ENCODE results near the gene DR1. TPM values are rescaled to one million over a fixed set of nuclear protein-coding genes. Genes with fewer than 3 reads are reported as not detected.
"Not testable (repeated sequence)": the region's sequence is repeated elsewhere in the genome, so short reads cannot be mapped to it uniquely, and the experiment has no call there.

The DR1 gene
- total RNA-seq, 1 donor from 2014 or later, result 38.7 TPM

GRCh38 chr1:93362237-93362636 lies 16.5 kb downstream of the DR1 start:
- intact Hi-C loops (cut with DNase I), result no loop called here
- ATAC-seq, result no peak
- DNase-seq (ENCODE audit: low spot score), result no peak

- no peak for ATAC-seq
- DNase-seq (ENCODE audit: low spot score), result no peak
- intact Hi-C loops (cut with DNase I), result no loop called here
Observed at GRCh38 chr1:93365813-93366212, 20.1 kb downstream of the DR1 start.

GRCh38 chr1:93369734-93370133 lies 24.0 kb downstream of the DR1 start:
- ATAC-seq (no peak), DNase-seq (ENCODE audit: low spot score) (no peak)
- intact Hi-C loops (cut with DNase I), result no loop called here

- DNase-seq (ENCODE audit: low spot score), result no peak
- ATAC-seq, result no peak
- intact Hi-C loops (cut with DNase I), result no loop called here
Observed at GRCh38 chr1:93374334-93375106, 28.8 kb downstream of the DR1 start.

- ATAC-seq, result no peak
- no peak for DNase-seq (ENCODE audit: low spot score)
- intact Hi-C loops (cut with DNase I), result no loop called here
Observed at GRCh38 chr1:93384656-93385055, 38.9 kb downstream of the DR1 start.

- ATAC-seq; intact Hi-C loops (cut with DNase I); DNase-seq (ENCODE audit: low spot score): not testable (repeated sequence)
Observed at GRCh38 chr1:93386268-93386667, 40.6 kb downstream of the DR1 start.

- intact Hi-C loops (cut with DNase I), result no loop called here
- no peak for DNase-seq (ENCODE audit: low spot score)
- no peak for ATAC-seq
Observed at GRCh38 chr1:93394514-93394913, 48.8 kb downstream of the DR1 start.

GRCh38 chr1:93395195-93395594 lies 49.5 kb downstream of the DR1 start:
- ATAC-seq (no peak), DNase-seq (ENCODE audit: low spot score) (no peak)
- intact Hi-C loops (cut with DNase I), result no loop called here

GRCh38 chr1:93399781-93400180 lies 54.1 kb downstream of the DR1 start:
- intact Hi-C loops (cut with DNase I), result no loop called here
- no peak for ATAC-seq

GRCh38 chr1:93408203-93408602 lies 62.5 kb downstream of the DR1 start:
- ATAC-seq (no peak), DNase-seq (ENCODE audit: low spot score) (no peak)
- intact Hi-C loops (cut with DNase I), result no loop called here

More at GRCh38 chr1:93399781-93400180, 54.1 kb downstream of the DR1 start:
- DNase-seq (ENCODE audit: low spot score), result no peak

- intact Hi-C loops (cut with DNase I), result no loop called here
- ATAC-seq (no peak), DNase-seq (ENCODE audit: low spot score) (no peak)
Observed at GRCh38 chr1:93411000-93411399, 65.3 kb downstream of the DR1 start.

- DNase-seq (ENCODE audit: low spot score) (no peak), ATAC-seq (no peak)
- intact Hi-C loops (cut with DNase I), result no loop called here
Observed at GRCh38 chr1:93414749-93415148, 69.0 kb downstream of the DR1 start.

- ATAC-seq, result no peak
- intact Hi-C loops (cut with DNase I), result no loop called here
- no peak for DNase-seq (ENCODE audit: low spot score)
Observed at GRCh38 chr1:93415296-93415695, 69.6 kb downstream of the DR1 start.

GRCh38 chr1:93416183-93416582 lies 70.5 kb downstream of the DR1 start:
- DNase-seq (ENCODE audit: low spot score) (no peak), ATAC-seq (no peak)
- intact Hi-C loops (cut with DNase I), result no loop called here

Other genes starting within 250 kb of the DR1 start
- 40.5 TPM for gene TMED5, start 165.5 kb upstream of the DR1 start, total RNA-seq
- 7.2 TPM for gene CCDC18, start 165.2 kb upstream of the DR1 start, total RNA-seq
- gene FNBP1L, start 102.2 kb downstream of the DR1 start, total RNA-seq, result 25.5 TPM

All from sciatic nerve (tissue), 2 donors.